HG03159 (cell line): ENCODE results near the gene KDM7A.

ENCODE experiments used
- ATAC-seq: cut with Tn5 transposase; IDR thresholded peaks from one replicate; pipeline ENCODE4 v1.9.1; 2021; ENCODE audit warnings: mild to moderate bottlenecking, moderate library complexity; ENCODE audit not compliant: unreplicated experiment

Gene KDM7A

GRCh38 chr7:140096459-140096858 lies 80.3 kb downstream of the KDM7A start:
- no peak for ATAC-seq

- no peak for ATAC-seq
These were observed 83.4 kb downstream of the KDM7A start for GRCh38 chr7:140093375-140093774.

DNA sequence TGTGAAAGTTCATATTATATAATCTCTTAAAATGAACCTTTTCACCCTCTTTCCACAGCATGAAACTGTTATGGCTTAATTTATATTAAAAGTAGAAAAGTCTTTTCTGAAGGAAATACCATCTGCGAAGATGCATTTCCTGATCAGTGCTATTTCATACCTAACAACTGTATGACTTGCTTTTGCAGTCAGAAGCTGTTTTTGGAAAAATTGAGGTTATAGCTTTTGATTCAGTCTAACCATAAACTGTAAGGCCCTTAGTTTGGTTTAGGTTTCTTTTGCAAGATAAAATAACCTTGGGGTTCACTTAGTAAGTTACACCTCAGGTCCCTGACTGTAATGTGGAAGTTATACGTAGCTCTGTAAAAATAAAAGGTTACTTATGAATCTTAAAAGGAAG lies 91.3 kb downstream of the KDM7A start:
- ATAC-seq = no peak

GRCh38 chr7:140084972-140085371 lies 91.8 kb downstream of the KDM7A start:
- ATAC-seq = peak; percentile 84

- ATAC-seq = no peak
These were observed 92.6 kb downstream of the KDM7A start for GRCh38 chr7:140084142-140084655.

GRCh38 chr7:140082770-140083169 lies 94.0 kb downstream of the KDM7A start:
- no peak for ATAC-seq

DNA sequence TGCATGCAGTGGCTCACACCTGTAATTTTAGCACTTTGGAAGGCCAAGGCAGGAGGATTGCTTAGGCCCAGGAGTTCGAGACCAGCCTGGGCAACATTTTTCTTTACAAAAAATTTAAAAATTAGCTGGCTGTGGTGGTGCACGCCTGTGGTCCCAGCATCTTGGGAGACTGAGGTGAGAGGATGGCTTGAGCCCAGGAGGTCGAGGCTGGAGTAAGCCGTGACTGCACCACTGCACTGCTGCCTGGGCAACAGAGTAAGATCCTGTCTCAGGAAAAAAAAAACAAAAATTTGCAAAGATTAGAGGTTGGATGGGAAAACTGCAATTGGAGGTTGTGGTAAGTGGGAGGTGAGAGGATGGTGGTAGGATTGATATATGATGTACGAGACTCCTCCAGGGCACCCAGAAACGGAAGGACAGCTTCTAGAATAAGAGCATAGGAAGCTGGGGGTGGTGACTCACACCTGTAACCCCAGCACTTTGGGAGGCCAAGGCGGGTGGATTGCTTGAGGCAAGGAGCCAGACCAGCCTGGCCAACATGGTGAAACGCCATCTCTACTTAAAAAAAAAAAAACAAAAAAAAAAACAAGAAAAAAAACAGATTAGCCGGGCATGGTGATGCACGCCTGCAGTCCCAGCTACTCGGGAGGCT lies 94.9 kb downstream of the KDM7A start:
- no peak for ATAC-seq

DNA sequence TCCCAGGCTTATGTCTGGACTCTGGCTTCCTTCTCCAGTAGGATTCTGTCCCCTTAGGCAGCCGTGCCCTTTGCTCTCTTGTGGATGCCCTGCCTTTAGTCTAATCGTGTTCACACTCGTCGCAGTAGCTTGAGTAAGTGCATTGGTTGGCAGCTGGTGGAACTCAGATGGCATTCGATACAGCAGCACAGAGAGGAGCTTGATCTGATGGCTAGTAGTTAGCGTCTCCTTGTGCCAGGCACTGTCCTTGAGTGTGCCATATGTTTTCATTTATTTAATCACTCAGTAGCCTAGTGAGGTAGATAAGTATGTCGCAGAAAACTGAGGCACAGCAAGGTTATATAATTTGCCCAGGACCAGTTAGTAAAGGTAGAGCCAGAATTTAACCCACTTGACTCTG lies 95.9 kb downstream of the KDM7A start:
- ATAC-seq = no peak

DNA sequence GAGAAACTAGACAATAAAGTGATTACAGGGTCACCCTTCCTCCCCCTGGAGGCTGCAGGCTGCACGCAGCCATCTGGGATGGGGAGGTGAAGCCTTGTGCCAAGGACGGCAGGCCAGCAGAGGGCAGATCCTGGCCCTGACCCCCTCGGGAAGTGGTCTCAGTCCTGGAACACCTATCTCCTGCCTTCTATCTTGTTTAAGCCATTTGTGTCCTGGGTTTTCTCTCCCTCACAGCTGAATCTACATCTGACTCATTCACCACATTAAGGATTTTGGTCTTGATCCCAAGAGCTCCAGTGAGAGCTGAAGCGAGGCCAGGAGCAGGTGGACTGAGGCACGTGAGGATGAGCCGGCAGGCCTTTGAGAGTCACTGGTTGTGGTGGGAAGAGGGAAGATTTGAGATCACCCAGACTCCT lies 97.7 kb downstream of the KDM7A start:
- ATAC-seq = no peak

- no peak for ATAC-seq
These were observed 98.4 kb downstream of the KDM7A start for GRCh38 chr7:140078392-140078791.

DNA sequence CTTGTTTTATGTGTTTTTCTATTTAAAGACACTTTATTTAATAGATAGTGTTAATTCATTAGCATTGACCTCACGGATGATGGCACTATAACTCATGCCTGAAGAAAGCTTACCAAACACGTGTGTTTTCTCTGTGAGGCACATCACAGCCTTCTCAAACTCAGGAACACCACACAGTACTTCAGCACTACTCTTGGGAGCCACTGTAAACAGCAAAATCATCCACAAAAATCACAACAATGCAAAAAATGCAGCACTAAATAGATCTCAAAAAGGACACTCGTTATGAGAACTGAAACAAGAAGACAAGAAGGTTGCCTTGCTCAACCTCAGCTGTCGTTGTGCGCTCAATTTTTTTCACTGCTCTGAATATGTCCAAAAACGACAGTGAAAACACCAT lies 102.0 kb downstream of the KDM7A start:
- no peak for ATAC-seq

- ATAC-seq = no peak
These were observed 106.2 kb downstream of the KDM7A start for GRCh38 chr7:140070546-140070945.

- no peak for ATAC-seq
These were observed 107.4 kb downstream of the KDM7A start for GRCh38 chr7:140069298-140069949.

- ATAC-seq = no peak
These were observed 108.8 kb downstream of the KDM7A start for GRCh38 chr7:140068033-140068432.

DNA sequence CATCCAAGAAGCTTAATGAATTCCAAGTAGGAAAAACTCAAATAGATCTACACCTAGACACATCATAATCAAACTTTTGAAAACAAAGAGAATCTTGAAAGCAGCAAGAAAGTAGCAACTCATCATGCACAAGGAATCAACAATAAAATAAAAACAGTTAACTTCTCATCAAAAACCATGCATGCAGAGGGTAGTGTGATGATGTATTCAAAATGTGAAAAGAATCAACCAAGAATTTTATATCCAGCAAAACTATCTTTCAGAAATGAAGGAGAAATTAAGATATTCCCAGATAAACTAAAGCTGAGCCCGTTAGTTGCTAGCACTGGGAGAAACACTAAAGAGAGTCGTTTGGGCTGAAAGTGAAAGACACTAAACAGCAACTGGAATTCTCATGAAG lies 109.7 kb downstream of the KDM7A start:
- ATAC-seq = no peak

- peak; percentile 94 for ATAC-seq
These were observed 114.1 kb downstream of the KDM7A start, which contains the start of gene PARP12 for GRCh38 chr7:140062528-140063299. Gene PARP12, minus strand, starts transcription at chr7:140062951. Its CDS starts 104 bp downstream, at chr7:140062847.

- ATAC-seq = peak; percentile 51
These were observed 114.7 kb downstream of the KDM7A start for GRCh38 chr7:140062118-140062527.

DNA sequence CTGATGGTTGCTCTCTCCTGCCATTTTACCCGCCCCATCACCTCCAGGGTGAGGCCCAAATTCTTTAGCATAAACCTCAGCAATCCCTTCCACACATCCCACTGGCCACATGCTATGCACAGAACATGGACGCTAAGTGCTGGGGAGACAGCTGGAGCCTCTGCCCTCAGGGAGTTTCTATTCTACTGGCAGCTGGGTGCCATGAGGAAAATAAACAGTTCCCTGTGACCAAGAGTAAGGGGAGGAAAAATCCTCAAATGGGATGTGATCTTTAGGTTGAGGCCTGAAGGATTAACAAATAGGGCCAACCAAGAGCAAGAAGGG lies 115.2 kb downstream of the KDM7A start:
- no peak for ATAC-seq

- ATAC-seq = no peak
These were observed 115.8 kb downstream of the KDM7A start for GRCh38 chr7:140060788-140061606.

- ATAC-seq = no peak
These were observed 116.5 kb downstream of the KDM7A start for GRCh38 chr7:140060243-140060630.
